HAP-1 (cell line): Measurements from ENCODE around the gene TP73.
A peak's percentile ranks its signal among the peaks of the same experiment; 100 is the strongest.

Source experiments
- DNase-seq, 2 experiments: peaks; one replicate each; pipeline ENCODE4 v3.0.0-alpha.2; 2016 to 2020; ENCODE audit warnings: low spot score in 2 of 2
- H3K27me3 ChIP-seq: fragments of 250-450 bp; sonication (Bioruptor Pico); 2 replicates; pipeline ENCODE4 v1.5.1; 2020; ENCODE audit warnings: low read depth, mild to moderate bottlenecking, moderate library complexity
- H3K36me3 ChIP-seq: fragments of 250-450 bp; sonication (Bioruptor Pico); replicated peaks from 2 replicates; pipeline ENCODE4 v1.5.1; 2020; ENCODE audit warnings: mild to moderate bottlenecking
- H3K4me1 ChIP-seq: fragments of 250-450 bp; sonication (Bioruptor Pico); 2 replicates; pipeline ENCODE4 v1.5.1; 2020; ENCODE audit warnings: mild to moderate bottlenecking
- H3K4me3 ChIP-seq: fragments of 250-450 bp; sonication (Bioruptor Pico); 2 replicates; pipeline ENCODE4 v1.5.1; 2020; ENCODE audit warnings: mild to moderate bottlenecking, moderate library complexity
- H3K9me3 ChIP-seq: fragments of 250-450 bp; sonication (Bioruptor Pico); 2 replicates; pipeline ENCODE4 v1.5.1; 2020; ENCODE audit warnings: mild to moderate bottlenecking, moderate library complexity
- in situ Hi-C: fragments of 300-500 bp; cut with MboI; formaldehyde crosslinking; loops from 3 replicates; pipeline ENCODE4 v1.14.3; 2020; ENCODE audit warnings: low sequenced_read_pairs, inconsistent platforms, mixed read lengths

The TP73 gene

GRCh38 chr1:3756394-3756793 is 104.1 kb downstream of the TP73 start:
- peaks cover 43% of the 10 kb centered on the region for H3K27me3 ChIP-seq
- peaks cover 5% of the 10 kb centered on the region for H3K9me3 ChIP-seq
- H3K4me1 ChIP-seq, result no peaks in the 10 kb centered on the region
- in situ Hi-C loops, result no loop called here
- H3K4me3 ChIP-seq, result no peak overlapping the region
- DNase-seq, result no peak
- no peaks in the 10 kb centered on the region for H3K36me3 ChIP-seq

- Histone ChIP-seq H3K9me3 (peaks cover 5% of the 10 kb centered on the region), H3K36me3 (no peaks in the 10 kb centered on the region), H3K4me3 (no peak overlapping the region), H3K27me3 (peaks cover 54% of the 10 kb centered on the region), H3K4me1 (no peaks in the 10 kb centered on the region)
- DNase-seq, result no peak
- in situ Hi-C loops, result no loop called here
These were observed 106.8 kb downstream of the TP73 start for GRCh38 chr1:3759164-3759563.

- H3K4me3 ChIP-seq, result no peak overlapping the region
- peaks cover 54% of the 10 kb centered on the region for H3K27me3 ChIP-seq
- in situ Hi-C loops, result no loop called here
- no peaks in the 10 kb centered on the region for H3K36me3 ChIP-seq
- DNase-seq, result no peak
- no peaks in the 10 kb centered on the region for H3K4me1 ChIP-seq
- H3K9me3 ChIP-seq, result peaks cover 5% of the 10 kb centered on the region
These were observed 107.5 kb downstream of the TP73 start for GRCh38 chr1:3759796-3760195.

GRCh38 chr1:3761296-3762010 is 109.1 kb downstream of the TP73 start:
- H3K36me3 ChIP-seq, result no peaks in the 10 kb centered on the region
- in situ Hi-C loops, result no loop called here
- no peak for DNase-seq
- H3K4me1 ChIP-seq, result no peaks in the 10 kb centered on the region
- H3K9me3 ChIP-seq, result peaks cover 5% of the 10 kb centered on the region
- peaks cover 53% of the 10 kb centered on the region for H3K27me3 ChIP-seq
- H3K4me3 ChIP-seq, result no peak overlapping the region

GRCh38 chr1:3762151-3762872 is 110.0 kb downstream of the TP73 start:
- no peak overlapping the region for H3K4me3 ChIP-seq
- no peaks in the 10 kb centered on the region for H3K4me1 ChIP-seq
- H3K27me3 ChIP-seq, result peaks cover 50% of the 10 kb centered on the region
- H3K9me3 ChIP-seq, result peaks cover 5% of the 10 kb centered on the region
- no peaks in the 10 kb centered on the region for H3K36me3 ChIP-seq
- in situ Hi-C loops, result no loop called here
- DNase-seq, result no peak

- Histone ChIP-seq H3K4me1 (no peaks in the 10 kb centered on the region), H3K27me3 (peaks cover 50% of the 10 kb centered on the region), H3K36me3 (no peaks in the 10 kb centered on the region), H3K4me3 (no peak overlapping the region), H3K9me3 (peaks cover 5% of the 10 kb centered on the region)
- in situ Hi-C loops, result no loop called here
- DNase-seq, result no peak
These were observed 110.5 kb downstream of the TP73 start for GRCh38 chr1:3762873-3763228.

- peaks cover 5% of the 10 kb centered on the region for H3K9me3 ChIP-seq
- DNase-seq, result no peak
- H3K4me1 ChIP-seq, result no peaks in the 10 kb centered on the region
- H3K27me3 ChIP-seq, result peaks cover 48% of the 10 kb centered on the region
- in situ Hi-C loops, result no loop called here
- no peaks in the 10 kb centered on the region for H3K36me3 ChIP-seq
- no peak overlapping the region for H3K4me3 ChIP-seq
These were observed 111.2 kb downstream of the TP73 start for GRCh38 chr1:3763351-3764125.

- Histone ChIP-seq H3K36me3 (no peaks in the 10 kb centered on the region), H3K4me3 (no peak overlapping the region), H3K4me1 (peaks cover 5% of the 10 kb centered on the region), H3K9me3 (no peaks in the 10 kb centered on the region), H3K27me3 (peaks cover 19% of the 10 kb centered on the region)
- DNase-seq, result no peak
- in situ Hi-C loops, result no loop called here
These were observed 115.1 kb downstream of the TP73 start for GRCh38 chr1:3767328-3767925.

- in situ Hi-C loops, result no loop called here
- no peak overlapping the region for H3K4me3 ChIP-seq
- no peaks in the 10 kb centered on the region for H3K9me3 ChIP-seq
- peaks cover 5% of the 10 kb centered on the region for H3K4me1 ChIP-seq
- no peaks in the 10 kb centered on the region for H3K36me3 ChIP-seq
- no peak for DNase-seq
- H3K27me3 ChIP-seq, result peaks cover 13% of the 10 kb centered on the region
These were observed 116.6 kb downstream of the TP73 start for GRCh38 chr1:3768811-3769390.

GRCh38 chr1:3770047-3770765 is 117.9 kb downstream of the TP73 start:
- Histone ChIP-seq H3K4me3 (no peak overlapping the region), H3K27me3 (peaks cover 10% of the 10 kb centered on the region), H3K9me3 (no peaks in the 10 kb centered on the region), H3K36me3 (no peaks in the 10 kb centered on the region), H3K4me1 (peaks cover 5% of the 10 kb centered on the region)
- DNase-seq, result no peak
- in situ Hi-C loops, result no loop called here

- H3K27me3 ChIP-seq, result no peaks in the 10 kb centered on the region
- peaks cover 5% of the 10 kb centered on the region for H3K4me1 ChIP-seq
- no peaks in the 10 kb centered on the region for H3K36me3 ChIP-seq
- peak overlapping the region; percentile 45 for H3K4me3 ChIP-seq
- no peaks in the 10 kb centered on the region for H3K9me3 ChIP-seq
- in situ Hi-C loops, result no loop called here
- DNase-seq, result no peak
These were observed 119.1 kb downstream of the TP73 start for GRCh38 chr1:3771108-3772026.

GRCh38 chr1:3772027-3772714 is 119.9 kb downstream of the TP73 start:
- H3K4me3 ChIP-seq, result peak overlapping the region; percentile 45
- peaks cover 5% of the 10 kb centered on the region for H3K4me1 ChIP-seq
- H3K9me3 ChIP-seq, result no peaks in the 10 kb centered on the region
- no peaks in the 10 kb centered on the region for H3K27me3 ChIP-seq
- H3K36me3 ChIP-seq, result no peaks in the 10 kb centered on the region
- in situ Hi-C loops, result no loop called here
- DNase-seq, result peak; percentile 86 to 99
